Measurements from ENCODE around the gene SRP19. TPM values are rescaled to one million over a fixed set of nuclear protein-coding genes. Genes with fewer than 3 reads are reported as not detected.

The SRP19 gene
- polyA plus RNA-seq, 1 donor (not counting 4 experiments of a cell fraction or from before 2014, with no cell fraction given) = 93.7 TPM

DNA sequence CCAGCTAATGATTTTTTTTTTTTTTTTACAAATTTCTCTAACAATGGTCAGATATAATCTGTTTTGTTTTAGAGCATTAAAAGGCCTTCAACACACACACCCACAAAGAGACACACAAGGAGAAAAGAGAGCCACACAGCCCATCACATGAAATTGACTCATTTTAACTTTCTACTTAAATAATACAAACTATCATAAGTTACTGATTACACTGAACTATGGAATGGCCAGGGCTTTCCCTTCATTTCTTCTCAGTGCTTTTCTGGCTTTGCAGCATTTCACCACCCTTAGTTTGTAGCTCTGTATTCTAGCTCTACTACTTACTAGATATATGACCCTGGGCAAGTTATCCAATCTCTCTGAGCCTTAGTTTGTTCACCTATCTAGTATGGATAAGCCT, 47.8 kb downstream of the SRP19 start:
- TF ChIP-seq, protein P1, sequence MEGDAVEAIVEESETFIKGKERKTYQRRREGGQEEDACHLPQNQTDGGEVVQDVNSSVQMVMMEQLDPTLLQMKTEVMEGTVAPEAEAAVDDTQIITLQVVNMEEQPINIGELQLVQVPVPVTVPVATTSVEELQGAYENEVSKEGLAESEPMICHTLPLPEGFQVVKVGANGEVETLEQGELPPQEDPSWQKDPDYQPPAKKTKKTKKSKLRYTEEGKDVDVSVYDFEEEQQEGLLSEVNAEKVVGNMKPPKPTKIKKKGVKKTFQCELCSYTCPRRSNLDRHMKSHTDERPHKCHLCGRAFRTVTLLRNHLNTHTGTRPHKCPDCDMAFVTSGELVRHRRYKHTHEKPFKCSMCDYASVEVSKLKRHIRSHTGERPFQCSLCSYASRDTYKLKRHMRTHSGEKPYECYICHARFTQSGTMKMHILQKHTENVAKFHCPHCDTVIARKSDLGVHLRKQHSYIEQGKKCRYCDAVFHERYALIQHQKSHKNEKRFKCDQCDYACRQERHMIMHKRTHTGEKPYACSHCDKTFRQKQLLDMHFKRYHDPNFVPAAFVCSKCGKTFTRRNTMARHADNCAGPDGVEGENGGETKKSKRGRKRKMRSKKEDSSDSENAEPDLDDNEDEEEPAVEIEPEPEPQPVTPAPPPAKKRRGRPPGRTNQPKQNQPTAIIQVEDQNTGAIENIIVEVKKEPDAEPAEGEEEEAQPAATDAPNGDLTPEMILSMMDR (optimal IDR thresholded peaks at IDR 0.05 in 1 of 3, IDR thresholded peaks at IDR 0.05 in 1 of 3, conservative IDR thresholded peaks at IDR 0.05 in 1 of 3; ENCODE audit: extremely low read depth in 1 of 3, insufficient read depth in 2 of 3, low read length in 3 of 3) = no peak
- no peak for TF ChIP-seq EZH2 (IDR thresholded peaks at IDR 0.05; ENCODE audit: low read length)
- Histone ChIP-seq H3K4me1 (ENCODE audit: control insufficient read depth, extremely low read depth, insufficient read depth, low read length) (no peaks in the 10 kb centered on the region), H3K9ac (ENCODE audit: control insufficient read depth, extremely low read depth, insufficient read depth, low read length) (no peak overlapping the region), H3K36me3 (ENCODE audit: control insufficient read depth in 2 of 2, extremely low read depth in 1 of 2, insufficient read depth in 2 of 2, low read length in 2 of 2) (peaks cover 11 to 16% of the 10 kb centered on the region in 2 experiments), H3K4me2 (ENCODE audit: control insufficient read depth, extremely low read depth, insufficient read depth, low read depth, low read length) (no peak overlapping the region), H3K27ac (ENCODE audit: control insufficient read depth, insufficient read depth, low read length) (no peak overlapping the region), H3K27me3 (ENCODE audit: control insufficient read depth, extremely low read depth, insufficient read depth, low read length) (no peaks in the 10 kb centered on the region), H3K9me3 (ENCODE audit: control insufficient read depth, low read depth, low read length) (no peaks in the 10 kb centered on the region), H3K9me1 (ENCODE audit: control insufficient read depth, extremely low read depth, insufficient read depth, low read length) (no peaks in the 10 kb centered on the region), H4K20me1 (ENCODE audit: control insufficient read depth, extremely low read depth, insufficient read depth, low read length) (peaks cover 3% of the 10 kb centered on the region), H2AFZ (ENCODE audit: control insufficient read depth, low read length) (no peak overlapping the region), H3K4me3 (ENCODE audit: control insufficient read depth in 2 of 3, extremely low read depth in 1 of 3, insufficient read depth in 2 of 3, low read depth in 1 of 3, low read length in 3 of 3) (no peak overlapping the region), H3K79me2 (ENCODE audit: control insufficient read depth, insufficient read depth, low read length) (peaks cover 64% of the 10 kb centered on the region)
- no peak for DNase-seq (ENCODE audit: low read depth, low spot score)
- no peak for FAIRE-seq
- dilution Hi-C loops (cut with MboI; ENCODE audit: extremely low pct_ligation_motif_present, low sequenced_read_pairs) = no loop called here

DNA sequence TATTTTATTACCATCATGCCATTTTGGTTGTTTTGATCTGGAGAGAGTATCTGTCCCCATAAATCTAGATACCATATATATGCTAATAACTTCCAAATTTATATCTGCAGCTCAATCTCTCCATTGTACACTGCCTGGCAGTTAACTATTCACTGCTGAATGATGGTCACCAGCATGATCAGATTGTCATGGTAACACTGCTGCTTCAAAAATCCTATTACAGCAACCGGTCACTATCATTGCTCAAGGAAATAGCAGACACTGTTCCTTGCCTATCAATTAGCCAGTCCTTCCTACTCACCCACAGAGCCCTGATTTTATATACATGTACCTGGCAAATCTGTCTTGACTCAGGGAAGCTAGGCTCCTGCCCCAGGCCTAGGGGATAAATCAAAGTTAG, 49.4 kb downstream of the SRP19 start:
- Histone ChIP-seq H3K9me1 (ENCODE audit: control insufficient read depth, extremely low read depth, insufficient read depth, low read length) (no peaks in the 10 kb centered on the region), H3K4me3 (ENCODE audit: control insufficient read depth in 2 of 3, extremely low read depth in 1 of 3, insufficient read depth in 2 of 3, low read depth in 1 of 3, low read length in 3 of 3) (no peak overlapping the region), H3K27ac (ENCODE audit: control insufficient read depth, insufficient read depth, low read length) (no peak overlapping the region), H3K4me2 (ENCODE audit: control insufficient read depth, extremely low read depth, insufficient read depth, low read depth, low read length) (no peak overlapping the region), H3K27me3 (ENCODE audit: control insufficient read depth, extremely low read depth, insufficient read depth, low read length) (no peaks in the 10 kb centered on the region), H4K20me1 (ENCODE audit: control insufficient read depth, extremely low read depth, insufficient read depth, low read length) (peaks cover 3% of the 10 kb centered on the region), H2AFZ (ENCODE audit: control insufficient read depth, low read length) (no peak overlapping the region), H3K9me3 (ENCODE audit: control insufficient read depth, low read depth, low read length) (no peaks in the 10 kb centered on the region), H3K4me1 (ENCODE audit: control insufficient read depth, extremely low read depth, insufficient read depth, low read length) (peaks cover 5% of the 10 kb centered on the region), H3K9ac (ENCODE audit: control insufficient read depth, extremely low read depth, insufficient read depth, low read length) (no peak overlapping the region), H3K36me3 (ENCODE audit: control insufficient read depth in 2 of 2, extremely low read depth in 1 of 2, insufficient read depth in 2 of 2, low read length in 2 of 2) (peaks cover 11 to 22% of the 10 kb centered on the region in 2 experiments), H3K79me2 (ENCODE audit: control insufficient read depth, insufficient read depth, low read length) (peaks cover 62% of the 10 kb centered on the region)
- TF ChIP-seq, protein P1 (optimal IDR thresholded peaks at IDR 0.05 in 1 of 3, IDR thresholded peaks at IDR 0.05 in 1 of 3, conservative IDR thresholded peaks at IDR 0.05 in 1 of 3; ENCODE audit: extremely low read depth in 1 of 3, insufficient read depth in 2 of 3, low read length in 3 of 3) = no peak
- no peak for TF ChIP-seq EZH2 (IDR thresholded peaks at IDR 0.05; ENCODE audit: low read length)
- DNase-seq (ENCODE audit: low read depth, low spot score) (no peak), FAIRE-seq (no peak)
- dilution Hi-C loops (cut with MboI; ENCODE audit: extremely low pct_ligation_motif_present, low sequenced_read_pairs) = no loop called here
